Measurements from ENCODE around the gene GZF1.

GZF1 gene

DNA sequence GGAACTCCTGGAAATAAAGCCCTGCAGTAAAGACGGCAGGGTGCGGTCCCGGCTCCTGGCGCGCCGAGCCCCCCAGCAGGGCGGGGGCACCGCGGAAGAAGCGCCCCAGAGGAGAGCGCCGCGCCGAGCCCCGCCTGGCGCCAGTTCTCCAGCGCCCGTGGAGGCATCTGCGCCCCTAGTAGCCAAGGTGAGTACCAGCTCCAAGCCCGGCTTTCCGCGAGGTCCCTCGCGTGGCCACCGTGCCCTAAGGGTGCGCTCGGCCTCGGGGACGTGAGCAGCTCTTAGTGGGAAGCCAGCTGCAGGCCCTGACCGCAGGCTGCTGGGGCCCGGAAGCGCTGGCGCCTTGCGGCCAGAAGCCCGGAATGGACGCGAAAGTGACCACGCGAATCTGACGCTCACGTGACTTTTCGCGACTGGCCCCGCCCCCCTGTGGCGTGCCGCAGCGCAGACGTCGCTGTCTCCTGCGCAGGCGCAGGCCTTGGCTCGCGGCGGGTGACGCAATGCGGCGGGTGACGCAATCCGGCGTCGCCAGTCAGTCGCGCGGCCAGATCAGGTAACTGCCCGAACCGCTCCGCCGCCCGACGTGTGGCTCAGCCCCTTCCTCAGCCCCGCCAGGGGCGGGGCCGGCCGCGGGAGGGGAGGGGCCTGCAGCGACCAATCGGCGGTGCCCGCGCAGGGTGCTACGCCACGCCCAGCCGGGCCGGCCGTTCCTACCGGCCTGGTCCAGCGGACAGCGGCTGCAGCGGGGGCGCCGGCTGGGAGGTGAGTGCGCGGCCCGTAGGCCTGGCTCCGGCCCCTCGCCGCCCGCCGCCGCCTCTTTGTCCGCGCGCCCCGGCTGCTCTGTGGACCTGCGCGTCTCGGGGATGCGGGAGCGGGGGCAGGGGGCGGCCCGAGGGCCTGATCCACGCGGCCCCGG lies at the start of gene GZF1:
GZF1 (plus strand) TSS at position 707 of the 916 bp plus-strand sequence. CDS start 2,202 bp downstream, outside the sequence.
- Histone ChIP-seq H2AFZ (ENCODE audit: low read length, unreplicated experiment) (peak within 1 kb of the TSS; percentile 55), H3K27me3 (ENCODE audit: insufficient read depth, low read length) (no peaks in the 10 kb centered on the region), H3K27ac (ENCODE audit: low read depth, low read length) (peak within 1 kb of the TSS; percentile 95), H3K4me1 (ENCODE audit: control insufficient read depth, insufficient read depth, low read length, unreplicated experiment) (peaks cover 38% of the 10 kb centered on the region), H3K4me3 (ENCODE audit: low read depth, low read length) (peak within 1 kb of the TSS; percentile 93), H3K79me2 (ENCODE audit: control insufficient read depth, insufficient read depth, low read length, unreplicated experiment) (peaks cover 44% of the 10 kb centered on the region), H3K36me3 (ENCODE audit: insufficient read depth, low read length) (no peaks in the 10 kb centered on the region)

DNA sequence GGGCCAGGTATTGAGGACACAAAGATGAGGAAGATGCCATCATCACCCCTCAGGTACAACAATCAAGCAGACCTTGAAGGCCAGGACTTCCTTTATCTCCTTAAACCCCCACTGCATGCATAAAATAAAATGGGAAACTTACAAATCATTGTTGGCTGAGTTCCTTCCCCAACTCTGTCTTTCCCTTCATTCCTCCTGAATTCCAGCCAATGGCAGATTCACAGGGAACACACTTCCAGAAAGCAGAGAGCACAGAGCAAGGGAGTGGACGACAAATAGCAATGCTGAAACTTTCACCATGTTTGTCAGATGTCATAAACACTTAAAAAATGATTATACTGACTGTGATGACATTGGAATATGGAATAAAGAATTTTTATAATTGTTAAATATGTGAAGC lies 48.7 kb upstream of the GZF1 start:
- Histone ChIP-seq H3K79me2 (ENCODE audit: control insufficient read depth, insufficient read depth, low read length, unreplicated experiment) (no peaks in the 10 kb centered on the region), H3K27me3 (ENCODE audit: insufficient read depth, low read length) (peaks cover 34% of the 10 kb centered on the region; the same call in 1 of the 2 replicates), H2AFZ (ENCODE audit: low read length, unreplicated experiment) (no peak overlapping the region), H3K36me3 (ENCODE audit: insufficient read depth, low read length) (no peaks in the 10 kb centered on the region), H3K4me3 (ENCODE audit: low read depth, low read length) (no peak overlapping the region), H3K27ac (ENCODE audit: low read depth, low read length) (no peak overlapping the region), H3K4me1 (ENCODE audit: control insufficient read depth, insufficient read depth, low read length, unreplicated experiment) (no peaks in the 10 kb centered on the region)

DNA sequence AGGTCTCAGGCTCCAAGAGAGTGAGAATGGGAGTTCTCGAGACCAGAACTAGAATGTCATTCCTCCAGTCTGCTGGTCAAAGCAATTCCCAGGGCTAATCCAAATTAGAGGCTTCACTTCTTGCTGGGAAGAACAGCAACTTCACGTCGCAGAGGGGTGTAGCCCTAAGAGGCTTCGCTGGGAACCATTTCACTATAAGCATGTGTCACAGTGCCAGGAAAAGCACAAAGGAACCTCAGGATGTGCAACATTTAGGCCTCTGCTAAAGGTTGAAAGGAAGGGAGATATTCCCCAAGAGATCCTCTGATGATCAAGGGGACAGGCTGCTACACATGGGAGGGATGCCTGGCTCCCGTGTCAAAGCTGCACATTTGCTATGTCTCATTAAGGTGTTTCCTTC lies 47.3 kb upstream of the GZF1 start:
- no peak overlapping the region for H3K27ac ChIP-seq (ENCODE audit: low read depth, low read length)
- no peak overlapping the region for H2AFZ ChIP-seq (ENCODE audit: low read length, unreplicated experiment)
- H3K79me2 ChIP-seq (ENCODE audit: control insufficient read depth, insufficient read depth, low read length, unreplicated experiment): no peaks in the 10 kb centered on the region
- no peaks in the 10 kb centered on the region for H3K36me3 ChIP-seq (ENCODE audit: insufficient read depth, low read length)
- no peak overlapping the region for H3K4me3 ChIP-seq (ENCODE audit: low read depth, low read length)
- H3K27me3 ChIP-seq (ENCODE audit: insufficient read depth, low read length): peaks cover 41% of the 10 kb centered on the region; the same call in 1 of the 2 replicates
- H3K4me1 ChIP-seq (ENCODE audit: control insufficient read depth, insufficient read depth, low read length, unreplicated experiment): no peaks in the 10 kb centered on the region

DNA sequence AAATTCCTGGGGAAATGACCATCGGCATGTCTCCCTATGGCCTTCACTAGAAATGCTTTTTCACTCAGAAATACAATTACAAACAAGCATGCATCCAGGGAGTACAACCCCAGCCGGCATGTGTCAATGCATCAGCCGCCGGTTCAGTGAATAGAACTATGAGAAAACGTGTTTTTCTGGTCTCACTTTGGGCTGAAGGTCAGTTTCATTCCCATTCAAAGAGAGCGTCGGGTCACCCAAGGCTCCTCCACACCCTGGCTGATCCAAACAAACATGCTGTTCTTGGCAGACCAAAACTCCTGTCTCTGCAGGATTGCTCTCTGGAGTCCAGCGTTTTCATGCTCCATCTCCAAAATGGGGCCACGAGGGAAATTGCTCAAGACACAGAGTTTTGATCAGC lies 46.9 kb upstream of the GZF1 start:
- Histone ChIP-seq H3K27ac (ENCODE audit: low read depth, low read length) (no peak overlapping the region), H3K4me3 (ENCODE audit: low read depth, low read length) (no peak overlapping the region), H3K79me2 (ENCODE audit: control insufficient read depth, insufficient read depth, low read length, unreplicated experiment) (no peaks in the 10 kb centered on the region), H3K36me3 (ENCODE audit: insufficient read depth, low read length) (no peaks in the 10 kb centered on the region), H3K27me3 (ENCODE audit: insufficient read depth, low read length) (peaks cover 41% of the 10 kb centered on the region; the same call in 1 of the 2 replicates), H2AFZ (ENCODE audit: low read length, unreplicated experiment) (no peak overlapping the region), H3K4me1 (ENCODE audit: control insufficient read depth, insufficient read depth, low read length, unreplicated experiment) (no peaks in the 10 kb centered on the region)

DNA sequence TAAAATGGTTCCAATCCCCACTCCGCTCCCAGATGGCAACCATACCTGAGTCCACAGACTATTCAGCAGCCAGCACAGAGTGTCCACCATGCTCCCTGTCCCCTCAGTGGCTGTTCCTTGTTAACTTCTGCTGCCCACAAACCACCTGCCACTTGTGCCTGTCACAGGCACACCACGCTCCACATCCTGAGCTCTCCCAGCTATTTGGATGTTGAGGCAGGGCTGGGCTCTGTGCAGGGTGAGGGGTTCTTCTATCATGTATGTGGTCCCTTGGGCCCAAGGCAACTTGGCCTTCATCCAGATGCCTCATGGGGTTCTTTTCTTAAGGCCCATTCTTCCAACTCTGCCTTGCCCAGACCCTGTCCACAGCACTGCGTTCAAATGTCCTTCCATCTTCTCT lies 45.4 kb upstream of the GZF1 start:
- no peaks in the 10 kb centered on the region for H3K36me3 ChIP-seq (ENCODE audit: insufficient read depth, low read length)
- H3K27ac ChIP-seq (ENCODE audit: low read depth, low read length): no peak overlapping the region
- no peak overlapping the region for H3K4me3 ChIP-seq (ENCODE audit: low read depth, low read length)
- H2AFZ ChIP-seq (ENCODE audit: low read length, unreplicated experiment): no peak overlapping the region
- H3K79me2 ChIP-seq (ENCODE audit: control insufficient read depth, insufficient read depth, low read length, unreplicated experiment): no peaks in the 10 kb centered on the region
- H3K27me3 ChIP-seq (ENCODE audit: insufficient read depth, low read length): peaks cover 41% of the 10 kb centered on the region; the same call in 1 of the 2 replicates
- no peaks in the 10 kb centered on the region for H3K4me1 ChIP-seq (ENCODE audit: control insufficient read depth, insufficient read depth, low read length, unreplicated experiment)

DNA sequence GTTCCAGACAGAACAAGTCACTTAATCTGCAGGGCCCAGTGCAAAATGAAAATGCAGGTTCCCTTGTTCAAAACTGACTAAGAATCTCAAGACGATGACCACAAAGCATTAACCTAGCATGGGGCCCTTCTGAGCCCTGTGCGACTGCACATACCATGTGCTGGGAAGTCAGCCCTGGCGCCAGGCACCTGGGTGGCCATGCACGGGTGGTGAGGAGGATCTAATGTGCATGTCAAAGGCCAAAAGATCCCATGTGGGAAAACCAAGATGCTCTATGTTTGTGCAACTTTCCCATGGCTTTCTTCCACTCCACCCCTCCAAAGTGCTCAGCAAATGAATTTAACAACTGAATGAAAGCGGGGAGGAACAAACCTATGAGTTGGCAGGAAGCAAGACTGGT lies 44.9 kb upstream of the GZF1 start:
- peaks cover 41% of the 10 kb centered on the region; the same call in 1 of the 2 replicates for H3K27me3 ChIP-seq (ENCODE audit: insufficient read depth, low read length)
- H3K4me1 ChIP-seq (ENCODE audit: control insufficient read depth, insufficient read depth, low read length, unreplicated experiment): no peaks in the 10 kb centered on the region

DNA sequence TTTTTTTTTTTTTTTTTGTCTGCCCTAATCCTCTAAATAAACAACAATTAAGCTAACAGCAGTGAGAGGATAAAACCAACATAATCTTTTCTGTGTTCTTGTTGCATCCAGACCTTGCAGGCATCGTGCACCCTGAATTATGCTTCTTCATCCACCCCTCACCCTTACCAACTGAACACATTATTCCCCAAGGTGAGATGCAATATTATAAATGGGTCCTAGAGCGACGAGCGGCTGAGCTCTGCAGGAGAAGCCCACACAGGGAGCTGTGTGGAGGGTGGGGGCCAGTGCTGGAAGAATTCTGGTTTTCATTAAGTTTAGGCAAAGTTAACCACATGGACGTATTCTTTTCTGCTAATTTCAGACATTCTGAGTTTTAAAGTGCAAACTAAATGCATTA lies 43.6 kb upstream of the GZF1 start:
- no peak overlapping the region for H3K4me3 ChIP-seq (ENCODE audit: low read depth, low read length)
- no peaks in the 10 kb centered on the region for H3K79me2 ChIP-seq (ENCODE audit: control insufficient read depth, insufficient read depth, low read length, unreplicated experiment)
- no peak overlapping the region for H3K27ac ChIP-seq (ENCODE audit: low read depth, low read length)
- H3K36me3 ChIP-seq (ENCODE audit: insufficient read depth, low read length): no peaks in the 10 kb centered on the region
- H2AFZ ChIP-seq (ENCODE audit: low read length, unreplicated experiment): no peak overlapping the region
- no peaks in the 10 kb centered on the region for H3K4me1 ChIP-seq (ENCODE audit: control insufficient read depth, insufficient read depth, low read length, unreplicated experiment)
- peaks cover 41% of the 10 kb centered on the region; the same call in 1 of the 2 replicates for H3K27me3 ChIP-seq (ENCODE audit: insufficient read depth, low read length)

More for the DNA sequence above, 44.9 kb upstream of the GZF1 start:
- no peaks in the 10 kb centered on the region for H3K79me2 ChIP-seq (ENCODE audit: control insufficient read depth, insufficient read depth, low read length, unreplicated experiment)
- no peak overlapping the region for H3K27ac ChIP-seq (ENCODE audit: low read depth, low read length)
- no peak overlapping the region for H2AFZ ChIP-seq (ENCODE audit: low read length, unreplicated experiment)
- no peaks in the 10 kb centered on the region for H3K36me3 ChIP-seq (ENCODE audit: insufficient read depth, low read length)
- no peak overlapping the region for H3K4me3 ChIP-seq (ENCODE audit: low read depth, low read length)

DNA sequence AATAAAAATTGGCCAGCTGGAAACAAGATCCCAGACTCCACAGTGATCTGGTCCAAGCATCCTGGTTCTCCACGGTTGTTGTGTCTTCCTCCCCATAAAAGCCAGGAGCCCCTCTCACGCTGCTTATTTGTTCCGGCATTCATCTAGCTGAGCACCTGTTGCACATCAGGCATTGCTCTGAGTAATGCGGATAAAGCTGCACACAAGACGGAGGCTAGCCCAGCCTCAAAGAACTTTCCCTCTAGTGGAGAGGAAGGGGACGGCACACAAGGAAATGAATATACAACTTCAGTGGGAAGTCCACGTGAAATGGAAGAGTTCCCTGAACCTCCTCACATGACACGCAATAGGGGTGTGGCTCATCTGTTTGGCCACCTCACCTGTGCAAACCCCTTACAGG lies 41.7 kb upstream of the GZF1 start:
- Histone ChIP-seq H3K79me2 (ENCODE audit: control insufficient read depth, insufficient read depth, low read length, unreplicated experiment) (no peaks in the 10 kb centered on the region), H3K36me3 (ENCODE audit: insufficient read depth, low read length) (no peaks in the 10 kb centered on the region), H3K27ac (ENCODE audit: low read depth, low read length) (no peak overlapping the region), H3K27me3 (ENCODE audit: insufficient read depth, low read length) (peaks cover 26% of the 10 kb centered on the region; the same call in 1 of the 2 replicates), H3K4me3 (ENCODE audit: low read depth, low read length) (no peak overlapping the region), H2AFZ (ENCODE audit: low read length, unreplicated experiment) (no peak overlapping the region), H3K4me1 (ENCODE audit: control insufficient read depth, insufficient read depth, low read length, unreplicated experiment) (no peaks in the 10 kb centered on the region)

DNA sequence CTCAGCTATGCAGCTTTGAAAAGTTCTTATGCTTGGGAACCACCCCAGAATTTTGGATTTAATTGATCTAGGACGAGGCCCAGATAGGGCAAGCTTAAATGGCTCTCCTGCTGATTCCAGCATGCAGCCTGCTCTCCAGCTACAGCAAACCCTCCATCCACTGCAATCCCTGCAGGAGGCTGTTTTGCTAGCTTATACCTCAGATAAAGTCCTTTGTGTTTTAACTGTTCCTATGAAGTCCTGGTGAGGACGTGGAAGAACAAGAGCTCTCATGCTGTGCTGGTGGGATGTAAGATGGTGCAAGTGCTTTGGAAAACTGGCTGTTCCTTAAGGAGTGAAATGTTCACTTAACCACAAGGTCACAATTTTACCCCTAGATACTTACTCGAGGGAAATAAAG lies 36.9 kb upstream of the GZF1 start:
- Histone ChIP-seq H3K4me3 (ENCODE audit: low read depth, low read length) (no peak overlapping the region), H3K4me1 (ENCODE audit: control insufficient read depth, insufficient read depth, low read length, unreplicated experiment) (no peaks in the 10 kb centered on the region), H3K79me2 (ENCODE audit: control insufficient read depth, insufficient read depth, low read length, unreplicated experiment) (no peaks in the 10 kb centered on the region), H3K27ac (ENCODE audit: low read depth, low read length) (no peak overlapping the region), H3K27me3 (ENCODE audit: insufficient read depth, low read length) (no peaks in the 10 kb centered on the region; the same call in 1 of the 2 replicates), H2AFZ (ENCODE audit: low read length, unreplicated experiment) (no peak overlapping the region), H3K36me3 (ENCODE audit: insufficient read depth, low read length) (no peaks in the 10 kb centered on the region)

DNA sequence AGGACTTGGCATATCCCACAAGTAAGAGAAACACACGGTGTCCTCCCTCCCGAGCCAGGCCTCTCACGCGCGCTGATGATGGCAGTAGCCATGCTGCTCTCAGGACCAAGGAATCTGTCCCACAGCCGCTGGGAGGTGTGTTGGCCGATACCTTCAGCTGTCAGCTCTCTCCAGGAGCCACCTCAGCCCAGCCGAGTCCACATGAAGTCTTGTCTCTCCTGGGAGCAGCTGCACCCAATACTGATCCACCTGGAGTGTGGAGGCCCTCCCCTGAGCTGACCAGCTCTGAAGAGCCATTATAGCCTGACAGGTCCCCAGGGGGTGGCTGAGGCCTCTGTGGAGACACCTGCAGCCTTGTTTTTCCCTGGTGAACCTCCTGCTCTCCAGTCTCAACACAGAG lies 35.2 kb upstream of the GZF1 start:
- no peaks in the 10 kb centered on the region for H3K4me1 ChIP-seq (ENCODE audit: control insufficient read depth, insufficient read depth, low read length, unreplicated experiment)
- H3K27me3 ChIP-seq (ENCODE audit: insufficient read depth, low read length): no peaks in the 10 kb centered on the region; the same call in 1 of the 2 replicates
- H2AFZ ChIP-seq (ENCODE audit: low read length, unreplicated experiment): no peak overlapping the region
- H3K4me3 ChIP-seq (ENCODE audit: low read depth, low read length): no peak overlapping the region
- H3K79me2 ChIP-seq (ENCODE audit: control insufficient read depth, insufficient read depth, low read length, unreplicated experiment): no peaks in the 10 kb centered on the region
- no peak overlapping the region for H3K27ac ChIP-seq (ENCODE audit: low read depth, low read length)
- no peaks in the 10 kb centered on the region for H3K36me3 ChIP-seq (ENCODE audit: insufficient read depth, low read length)

Data from ACC112 (cell line).